Measurements from ENCODE around the gene PSME4. TPM values are rescaled to one million over a fixed set of nuclear protein-coding genes. Genes with fewer than 3 reads are reported as not detected.

The PSME4 gene
- polyA plus RNA-seq, 3 donors, result 2.1 to 17.7 (median 3.1) TPM

GRCh38 chr2:53877556-53877955, 93.2 kb downstream of the PSME4 start:
- H3K4me3 ChIP-seq (replicated peaks in 1 of 3; ENCODE audit: low read depth in 2 of 3, low read length in 3 of 3), result no peak overlapping the region

GRCh38 chr2:53877112-53877511, 93.7 kb downstream of the PSME4 start:
- no peak for DNase-seq
- H3K27ac Mint-ChIP-seq, result no peak overlapping the region
- no peak overlapping the region for H2AFZ ChIP-seq (ENCODE audit: insufficient read depth, low read depth, low read length, poor library complexity, severe bottlenecking)
- no CpG with 5 or more reads among the region's 1 CpG for WGBS (ENCODE audit: insufficient coverage)
- H3K9me3 ChIP-seq (replicated peaks in 1 of 2; ENCODE audit: control insufficient read depth in 1 of 2, insufficient read depth in 1 of 2, low read length in 2 of 2), result no peaks in the 10 kb centered on the region
- no peaks in the 10 kb centered on the region for H3K79me2 ChIP-seq (ENCODE audit: insufficient read depth, low read length)
- peaks cover 0 to 2% (median 0%) of the 10 kb centered on the region in 7 donors for H3K9me3 Mint-ChIP-seq
- no peak overlapping the region for H3K4me2 ChIP-seq (replicated peaks; ENCODE audit: extremely low read depth, low read length, poor library complexity, severe bottlenecking)
- H3K36me3 ChIP-seq (replicated peaks in 1 of 2; ENCODE audit: control insufficient read depth in 1 of 2, insufficient read depth in 2 of 2, low read length in 2 of 2), result peaks cover 55 to 90% of the 10 kb centered on the region in 2 donors
- peaks cover 0 to 2% (median 0%) of the 10 kb centered on the region in 3 donors for H3K27me3 Mint-ChIP-seq (ENCODE audit: low read depth in 3 of 3)
- no peak overlapping the region for H3K4me3 Mint-ChIP-seq
- H3K4me3 ChIP-seq (replicated peaks in 1 of 3; ENCODE audit: low read depth in 2 of 3, low read length in 3 of 3), result no peak overlapping the region
- no peaks in the 10 kb centered on the region for H3K27me3 ChIP-seq (ENCODE audit: control insufficient read depth in 2 of 2, insufficient read depth in 2 of 2, low read length in 2 of 2)
- H3K27ac ChIP-seq (ENCODE audit: low read depth in 1 of 2, low read length in 2 of 2), result no peak overlapping the region
- no peaks in the 10 kb centered on the region for H3K4me1 Mint-ChIP-seq
- peaks cover 54 to 85% of the 10 kb centered on the region in 2 donors for H3K36me3 Mint-ChIP-seq
- no peaks in the 10 kb centered on the region for H4K20me1 ChIP-seq (ENCODE audit: insufficient read depth, low read length)
- intact Hi-C loops (cut with micrococcal nuclease), result no loop called here
- H3K9ac ChIP-seq (ENCODE audit: insufficient read depth, low read length, poor library complexity, severe bottlenecking), result no peak overlapping the region
- TF ChIP-seq CTCF (IDR thresholded peaks at IDR 0.05), result no peak
- H3K4me1 ChIP-seq (ENCODE audit: control insufficient read depth in 1 of 2, insufficient read depth in 2 of 2, low read length in 2 of 2), result no peaks in the 10 kb centered on the region

More at GRCh38 chr2:53877556-53877955, 93.2 kb downstream of the PSME4 start:
- intact Hi-C loops (cut with micrococcal nuclease), result no loop called here
- no peak overlapping the region for H3K27ac ChIP-seq (ENCODE audit: low read depth in 1 of 2, low read length in 2 of 2)
- H3K79me2 ChIP-seq (ENCODE audit: insufficient read depth, low read length), result no peaks in the 10 kb centered on the region
- H3K9ac ChIP-seq (ENCODE audit: insufficient read depth, low read length, poor library complexity, severe bottlenecking), result no peak overlapping the region
- Mint-ChIP-seq H3K4me1 (no peaks in the 10 kb centered on the region), H3K27ac (no peak overlapping the region), H3K4me3 (no peak overlapping the region), H3K27me3 (ENCODE audit: low read depth in 3 of 3) (peaks cover 0 to 2% (median 0%) of the 10 kb centered on the region in 3 donors), H3K36me3 (peaks cover 56 to 87% of the 10 kb centered on the region in 2 donors), H3K9me3 (peaks cover 0 to 2% (median 0%) of the 10 kb centered on the region in 7 donors)
- 100% methylated on average over 1 of the region's 2 CpGs for WGBS (ENCODE audit: insufficient coverage)
- no peaks in the 10 kb centered on the region for H3K27me3 ChIP-seq (ENCODE audit: control insufficient read depth in 2 of 2, insufficient read depth in 2 of 2, low read length in 2 of 2)
- H2AFZ ChIP-seq (ENCODE audit: insufficient read depth, low read depth, low read length, poor library complexity, severe bottlenecking), result no peak overlapping the region
- H3K4me2 ChIP-seq (replicated peaks; ENCODE audit: extremely low read depth, low read length, poor library complexity, severe bottlenecking), result no peak overlapping the region
- no peak for TF ChIP-seq CTCF (IDR thresholded peaks at IDR 0.05)
- no peaks in the 10 kb centered on the region for H3K4me1 ChIP-seq (ENCODE audit: control insufficient read depth in 1 of 2, insufficient read depth in 2 of 2, low read length in 2 of 2)
- H4K20me1 ChIP-seq (ENCODE audit: insufficient read depth, low read length), result no peaks in the 10 kb centered on the region
- H3K36me3 ChIP-seq (replicated peaks in 1 of 2; ENCODE audit: control insufficient read depth in 1 of 2, insufficient read depth in 2 of 2, low read length in 2 of 2), result peaks cover 59 to 94% of the 10 kb centered on the region in 2 donors
- DNase-seq, result no peak
- no peaks in the 10 kb centered on the region for H3K9me3 ChIP-seq (replicated peaks in 1 of 2; ENCODE audit: control insufficient read depth in 1 of 2, insufficient read depth in 1 of 2, low read length in 2 of 2)
